Spleen (tissue), 7 donors: ENCODE data around the gene HAGH.

Experiments
- CTCF ChIP-seq, 11 experiments: fragments of 200-600 bp in 7 of 11; fragments of 450-650 bp in 4 of 11; sonication (generic) in 4 of 11; IDR thresholded peaks in 8 of 11; conservative IDR thresholded peaks in 3 of 11; 1 replicate in 7 of 11; 2 replicates in 4 of 11; pipeline versions ENCODE4 v1.4.0 to v1.8.0; 2016 to 2021; ENCODE audit warnings: antibody characterized with exemption in 11 of 11, inconsistent platforms in 4 of 11, mild to moderate bottlenecking in 1 of 11
- POLR2AphosphoS5 ChIP-seq, 3 donors: sonication (generic); formaldehyde crosslinking; IDR thresholded peaks; one replicate each; pipeline ENCODE4 v1.5.1; 2017; ENCODE audit warnings: antibody characterized with exemption in 3 of 3
- donor health status: DM: no; HTN: no; CAD: no; lungs with moderate emphysema.
- donor health status: DM: no; HTN: no; CAD: no.
- donor health status: DM: no; HTN: no; CAD: no.

GRCh38 chr16:1771864-1772361, 54.7 kb downstream of the HAGH start:
- TF ChIP-seq CTCF (IDR thresholded peaks at IDR 0.05 in 8 of 11, conservative IDR thresholded peaks at IDR 0.05 in 3 of 11) (no peak), POLR2AphosphoS5 (IDR thresholded peaks at IDR 0.05) (no peak)
